Measurements from ENCODE around the gene SLC26A11.

Gene SLC26A11

DNA sequence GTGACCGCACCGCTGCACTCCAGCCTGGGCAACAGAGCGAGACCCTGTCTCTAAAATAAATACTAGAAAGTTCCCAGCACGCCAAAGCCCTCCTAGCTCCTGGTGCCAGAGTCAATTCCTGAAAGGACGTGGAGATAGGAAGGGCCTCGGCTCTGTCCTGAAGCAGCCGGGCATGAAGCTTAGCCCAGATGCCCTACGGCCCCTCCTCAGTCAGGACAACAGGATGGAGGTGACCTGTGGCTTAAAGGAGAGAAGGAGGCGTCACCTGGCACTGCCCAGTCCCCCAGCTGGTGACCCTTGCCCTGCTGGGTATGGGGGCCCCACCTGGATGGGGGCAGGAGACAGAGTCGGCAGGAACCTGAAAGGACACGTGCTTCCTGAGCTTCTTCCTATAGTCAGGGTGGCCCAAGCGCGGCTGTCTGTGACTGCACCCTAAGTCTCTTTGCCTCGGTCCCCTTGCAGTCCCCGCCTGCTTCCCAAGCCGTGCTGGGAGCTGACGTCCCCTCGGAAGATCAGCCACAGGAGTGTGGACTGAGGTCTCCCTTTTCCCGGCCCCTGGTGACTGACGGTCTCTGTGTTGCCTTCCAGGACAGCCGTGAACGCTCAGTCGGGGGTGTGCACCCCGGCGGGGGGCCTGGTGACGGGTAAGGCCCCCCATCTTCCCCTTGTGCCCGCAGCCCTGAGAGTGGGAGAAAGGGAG lies 25.5 kb downstream of the SLC26A11 start:
- H3K4me3 ChIP-seq (IDR thresholded peaks at IDR 0.05; ENCODE audit: insufficient read depth, low read depth, low read length): no peak overlapping the region
- H3K4me2 ChIP-seq: no peak overlapping the region
- no peaks in the 10 kb centered on the region for H3K79me2 ChIP-seq (ENCODE audit: insufficient read depth, low read depth)
- TF ChIP-seq, protein P1, sequence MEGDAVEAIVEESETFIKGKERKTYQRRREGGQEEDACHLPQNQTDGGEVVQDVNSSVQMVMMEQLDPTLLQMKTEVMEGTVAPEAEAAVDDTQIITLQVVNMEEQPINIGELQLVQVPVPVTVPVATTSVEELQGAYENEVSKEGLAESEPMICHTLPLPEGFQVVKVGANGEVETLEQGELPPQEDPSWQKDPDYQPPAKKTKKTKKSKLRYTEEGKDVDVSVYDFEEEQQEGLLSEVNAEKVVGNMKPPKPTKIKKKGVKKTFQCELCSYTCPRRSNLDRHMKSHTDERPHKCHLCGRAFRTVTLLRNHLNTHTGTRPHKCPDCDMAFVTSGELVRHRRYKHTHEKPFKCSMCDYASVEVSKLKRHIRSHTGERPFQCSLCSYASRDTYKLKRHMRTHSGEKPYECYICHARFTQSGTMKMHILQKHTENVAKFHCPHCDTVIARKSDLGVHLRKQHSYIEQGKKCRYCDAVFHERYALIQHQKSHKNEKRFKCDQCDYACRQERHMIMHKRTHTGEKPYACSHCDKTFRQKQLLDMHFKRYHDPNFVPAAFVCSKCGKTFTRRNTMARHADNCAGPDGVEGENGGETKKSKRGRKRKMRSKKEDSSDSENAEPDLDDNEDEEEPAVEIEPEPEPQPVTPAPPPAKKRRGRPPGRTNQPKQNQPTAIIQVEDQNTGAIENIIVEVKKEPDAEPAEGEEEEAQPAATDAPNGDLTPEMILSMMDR (conservative IDR thresholded peaks at IDR 0.05; ENCODE audit: low read depth, low read length): no peak
- H3K9ac ChIP-seq: no peak overlapping the region
- H3K36me3 ChIP-seq (ENCODE audit: insufficient read depth): no peaks in the 10 kb centered on the region
- no peak overlapping the region for H3K27ac ChIP-seq
- no peaks in the 10 kb centered on the region for H4K20me1 ChIP-seq (ENCODE audit: insufficient read depth)
- no peaks in the 10 kb centered on the region for H3K4me1 ChIP-seq (ENCODE audit: low read depth, poor library complexity, severe bottlenecking)
- H2AFZ ChIP-seq (ENCODE audit: low read depth): no peak overlapping the region
- no peaks in the 10 kb centered on the region for H3K27me3 ChIP-seq (ENCODE audit: insufficient read depth, low read depth)

DNA sequence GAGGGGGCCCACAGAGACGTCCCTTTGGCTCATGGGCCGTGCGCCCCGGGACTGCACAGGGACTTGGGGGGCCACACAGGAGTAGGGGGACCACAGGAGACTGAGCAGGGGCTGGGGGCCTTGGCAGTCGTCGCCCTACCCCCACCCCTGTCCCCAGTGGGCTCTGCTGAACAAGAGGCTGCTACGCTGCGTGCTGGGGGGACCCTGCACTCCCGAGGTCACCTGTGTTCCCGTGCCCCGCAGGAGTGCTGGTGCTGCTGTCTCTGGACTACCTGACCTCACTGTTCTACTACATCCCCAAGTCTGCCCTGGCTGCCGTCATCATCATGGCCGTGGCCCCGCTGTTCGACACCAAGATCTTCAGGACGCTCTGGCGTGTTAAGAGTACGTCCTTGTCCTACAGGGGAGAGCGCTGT lies 26.0 kb downstream of the SLC26A11 start:
- TF ChIP-seq, protein P1 (conservative IDR thresholded peaks at IDR 0.05; ENCODE audit: low read depth, low read length): no peak

DNA sequence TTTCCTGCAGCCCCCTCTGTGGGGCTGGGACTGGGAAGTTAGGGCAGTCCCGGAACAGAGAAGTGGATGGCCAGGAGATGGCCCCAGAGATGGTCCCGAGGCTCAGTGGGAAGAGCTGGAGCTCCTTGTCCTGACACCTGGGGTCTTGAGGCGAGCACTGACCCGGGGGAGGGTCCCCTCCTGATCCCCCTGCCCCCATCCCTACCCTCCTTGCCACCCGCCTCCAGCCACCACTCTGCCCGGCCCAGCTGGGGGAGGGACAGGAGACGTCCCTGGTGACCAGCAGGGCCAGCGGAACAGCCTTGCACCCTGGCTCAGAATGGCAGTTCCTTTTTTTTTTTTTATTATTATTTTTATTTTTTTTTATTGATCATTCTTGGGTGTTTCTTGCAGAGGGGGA lies 26.5 kb downstream of the SLC26A11 start:
- TF ChIP-seq, protein P1 (conservative IDR thresholded peaks at IDR 0.05; ENCODE audit: low read depth, low read length): no peak
- Histone ChIP-seq H3K27ac (no peak overlapping the region), H3K4me3 (IDR thresholded peaks at IDR 0.05; ENCODE audit: insufficient read depth, low read depth, low read length) (no peak overlapping the region), H3K36me3 (ENCODE audit: insufficient read depth) (no peaks in the 10 kb centered on the region), H4K20me1 (ENCODE audit: insufficient read depth) (no peaks in the 10 kb centered on the region), H3K4me1 (ENCODE audit: low read depth, poor library complexity, severe bottlenecking) (no peaks in the 10 kb centered on the region), H2AFZ (ENCODE audit: low read depth) (no peak overlapping the region), H3K27me3 (ENCODE audit: insufficient read depth, low read depth) (no peaks in the 10 kb centered on the region), H3K9ac (no peak overlapping the region), H3K79me2 (ENCODE audit: insufficient read depth, low read depth) (no peaks in the 10 kb centered on the region), H3K4me2 (no peak overlapping the region)

More for the DNA sequence above, 26.0 kb downstream of the SLC26A11 start:
- no peak overlapping the region for H2AFZ ChIP-seq (ENCODE audit: low read depth)
- no peaks in the 10 kb centered on the region for H4K20me1 ChIP-seq (ENCODE audit: insufficient read depth)
- H3K27me3 ChIP-seq (ENCODE audit: insufficient read depth, low read depth): no peaks in the 10 kb centered on the region
- H3K4me3 ChIP-seq (IDR thresholded peaks at IDR 0.05; ENCODE audit: insufficient read depth, low read depth, low read length): no peak overlapping the region
- no peaks in the 10 kb centered on the region for H3K4me1 ChIP-seq (ENCODE audit: low read depth, poor library complexity, severe bottlenecking)
- no peak overlapping the region for H3K27ac ChIP-seq
- H3K9ac ChIP-seq: no peak overlapping the region
- no peaks in the 10 kb centered on the region for H3K79me2 ChIP-seq (ENCODE audit: insufficient read depth, low read depth)
- H3K36me3 ChIP-seq (ENCODE audit: insufficient read depth): no peaks in the 10 kb centered on the region
- no peak overlapping the region for H3K4me2 ChIP-seq

DNA sequence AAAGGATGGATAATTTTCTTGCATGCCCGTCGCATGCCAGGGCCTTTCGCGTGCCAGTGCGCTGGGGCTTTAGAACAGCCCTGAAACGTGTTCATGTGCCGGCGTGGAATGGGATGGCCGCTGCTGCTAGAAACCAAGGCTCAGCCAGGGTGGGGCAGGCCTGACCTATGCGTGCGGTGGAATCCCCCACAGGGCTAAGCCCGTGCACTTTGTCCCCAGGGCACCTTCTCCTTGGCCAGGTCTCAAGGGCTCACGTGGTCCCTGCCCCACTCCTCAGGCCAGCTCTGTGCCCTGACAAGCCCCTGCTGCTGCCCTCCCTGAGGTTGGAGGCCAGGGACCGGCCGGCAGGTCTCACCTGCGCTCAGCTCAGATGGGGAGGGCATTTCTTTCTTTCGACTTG lies 27.3 kb downstream of the SLC26A11 start:
- no peaks in the 10 kb centered on the region for H3K4me1 ChIP-seq (ENCODE audit: low read depth, poor library complexity, severe bottlenecking)
- TF ChIP-seq, protein P1 (conservative IDR thresholded peaks at IDR 0.05; ENCODE audit: low read depth, low read length): no peak
- no peaks in the 10 kb centered on the region for H4K20me1 ChIP-seq (ENCODE audit: insufficient read depth)
- H2AFZ ChIP-seq (ENCODE audit: low read depth): no peak overlapping the region
- no peaks in the 10 kb centered on the region for H3K36me3 ChIP-seq (ENCODE audit: insufficient read depth)
- no peak overlapping the region for H3K27ac ChIP-seq
- no peak overlapping the region for H3K9ac ChIP-seq
- H3K27me3 ChIP-seq (ENCODE audit: insufficient read depth, low read depth): no peaks in the 10 kb centered on the region
- H3K4me2 ChIP-seq: no peak overlapping the region
- H3K79me2 ChIP-seq (ENCODE audit: insufficient read depth, low read depth): no peaks in the 10 kb centered on the region
- H3K4me3 ChIP-seq (IDR thresholded peaks at IDR 0.05; ENCODE audit: insufficient read depth, low read depth, low read length): no peak overlapping the region
